Activated gamma-delta T cell treated with Interleukin-2 at 50 U/mL for 16 hours (primary cell): ENCODE data around the gene SPTBN4.
A peak's percentile ranks its signal among the peaks of the same experiment; 100 is the strongest.
"Not testable (repeated sequence)": the region's sequence is repeated elsewhere in the genome, so short reads cannot be mapped to it uniquely, and the experiment has no call there.

Source experiments
- DNase-seq: peaks from one replicate; pipeline ENCODE4 v3.0.0-alpha.2; 2020

Gene SPTBN4

GRCh38 chr19:40590464-40591265, 123.9 kb downstream of the SPTBN4 start:
- no peak for DNase-seq

- not testable (repeated sequence) for DNase-seq
These were observed 124.9 kb downstream of the SPTBN4 start for GRCh38 chr19:40591724-40592123.

GRCh38 chr19:40592170-40592569, 125.4 kb downstream of the SPTBN4 start:
- DNase-seq = no peak

GRCh38 chr19:40594255-40594654, 127.5 kb downstream of the SPTBN4 start:
- DNase-seq = no peak

GRCh38 chr19:40594657-40595091, 127.9 kb downstream of the SPTBN4 start:
- DNase-seq = no peak

GRCh38 chr19:40596608-40597328, 130.0 kb downstream of the SPTBN4 start:
- DNase-seq = no peak

- no peak for DNase-seq
These were observed 130.6 kb downstream of the SPTBN4 start for GRCh38 chr19:40597329-40597838.

GRCh38 chr19:40598121-40598917, 131.5 kb downstream of the SPTBN4 start:
- DNase-seq = peak; percentile 79

- DNase-seq = no peak
These were observed 132.1 kb downstream of the SPTBN4 start for GRCh38 chr19:40598918-40599307.

- DNase-seq = no peak
These were observed 132.6 kb downstream of the SPTBN4 start for GRCh38 chr19:40599331-40599901.

GRCh38 chr19:40599902-40600569, 133.2 kb downstream of the SPTBN4 start:
- no peak for DNase-seq

GRCh38 chr19:40600570-40601133, 133.9 kb downstream of the SPTBN4 start:
- no peak for DNase-seq

GRCh38 chr19:40601134-40601974, 134.6 kb downstream of the SPTBN4 start, which contains the start of gene LTBP4:
LTBP4 (plus strand) TSS chr19:40601369; CDS start chr19:40601388, 19 bp downstream.
- DNase-seq = no peak

GRCh38 chr19:40603071-40603388, 136.2 kb downstream of the SPTBN4 start:
- no peak for DNase-seq

- peak; percentile 95 for DNase-seq
These were observed 136.8 kb downstream of the SPTBN4 start for GRCh38 chr19:40603389-40604170.

GRCh38 chr19:40604171-40604646, 137.4 kb downstream of the SPTBN4 start:
- DNase-seq = no peak

- DNase-seq = no peak
These were observed 137.9 kb downstream of the SPTBN4 start for GRCh38 chr19:40604647-40605215.

GRCh38 chr19:40605216-40605971, 138.6 kb downstream of the SPTBN4 start:
- peak; percentile 77 for DNase-seq
